Loucy (cell line): ENCODE measurements around the gene TM9SF4.

Experiments
- CTCF ChIP-seq: fragments of 200-600 bp; sonication (generic); conservative IDR thresholded peaks from 2 replicates; pipeline ENCODE4 v1.5.1; 2014; ENCODE audit warnings: mild to moderate bottlenecking, antibody characterized with exemption, low read length
- EZH2phosphoT487 ChIP-seq: fragments of 200-600 bp; IDR thresholded peaks from 2 replicates; pipeline ENCODE4 v1.6.1; 2018; ENCODE audit warnings: antibody characterized with exemption, mild to moderate bottlenecking, moderate library complexity, borderline replicate concordance

GRCh38 chr20:32110173-32110704 lies 725 bp downstream of the TM9SF4 start:
- TF ChIP-seq EZH2phosphoT487 (no peak), CTCF (no peak)
